ENCODE measurements around the gene SPPL2A. TPM values are rescaled to one million over a fixed set of nuclear protein-coding genes. Genes with fewer than 3 reads are reported as not detected.

SPPL2A gene, protein sequence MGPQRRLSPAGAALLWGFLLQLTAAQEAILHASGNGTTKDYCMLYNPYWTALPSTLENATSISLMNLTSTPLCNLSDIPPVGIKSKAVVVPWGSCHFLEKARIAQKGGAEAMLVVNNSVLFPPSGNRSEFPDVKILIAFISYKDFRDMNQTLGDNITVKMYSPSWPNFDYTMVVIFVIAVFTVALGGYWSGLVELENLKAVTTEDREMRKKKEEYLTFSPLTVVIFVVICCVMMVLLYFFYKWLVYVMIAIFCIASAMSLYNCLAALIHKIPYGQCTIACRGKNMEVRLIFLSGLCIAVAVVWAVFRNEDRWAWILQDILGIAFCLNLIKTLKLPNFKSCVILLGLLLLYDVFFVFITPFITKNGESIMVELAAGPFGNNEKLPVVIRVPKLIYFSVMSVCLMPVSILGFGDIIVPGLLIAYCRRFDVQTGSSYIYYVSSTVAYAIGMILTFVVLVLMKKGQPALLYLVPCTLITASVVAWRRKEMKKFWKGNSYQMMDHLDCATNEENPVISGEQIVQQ
- total RNA-seq: 46.7 and 64.9 TPM in 2 replicates

DNA sequence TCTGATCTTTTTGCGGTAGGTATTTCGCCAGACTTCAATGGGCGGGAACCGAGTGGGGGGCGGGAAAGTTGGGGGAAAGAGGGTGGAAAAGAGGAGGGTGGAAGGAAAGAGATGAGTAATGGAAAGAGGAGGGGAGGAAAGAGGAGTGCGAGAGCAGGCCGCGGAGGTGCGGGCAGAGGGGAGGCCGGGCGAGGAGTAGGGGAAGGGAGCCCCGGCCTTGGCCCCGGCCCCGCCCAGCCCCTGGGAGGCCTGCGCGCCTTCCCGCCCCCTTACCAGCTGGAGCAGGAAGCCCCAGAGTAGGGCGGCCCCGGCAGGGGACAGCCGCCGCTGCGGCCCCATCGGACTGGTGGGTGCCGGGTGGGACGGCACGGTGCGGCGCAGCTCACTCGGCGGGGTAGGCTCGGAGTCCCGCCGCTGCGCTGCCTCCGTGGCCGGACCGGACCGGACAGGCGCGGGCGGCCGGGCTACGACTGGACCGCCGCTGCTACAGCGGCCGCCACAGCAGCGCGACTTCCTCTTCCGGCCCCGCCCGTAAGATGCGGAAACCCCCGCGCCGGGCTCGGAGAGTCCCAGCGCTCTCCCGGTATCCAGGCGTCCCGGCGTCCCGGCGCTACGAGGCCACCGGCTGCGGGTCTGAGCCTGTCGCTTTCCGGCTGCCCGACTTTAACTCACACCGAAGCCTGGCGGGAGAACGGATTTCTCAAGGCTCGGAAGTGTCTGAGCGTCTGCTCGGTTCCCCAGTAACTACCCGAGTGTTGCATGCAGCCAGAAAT lies at the start of gene SPPL2A:
SPPL2A (minus strand) TSS at position 512 of the 773 bp plus-strand sequence; CDS start at position 339, 173 bp downstream.

DNA sequence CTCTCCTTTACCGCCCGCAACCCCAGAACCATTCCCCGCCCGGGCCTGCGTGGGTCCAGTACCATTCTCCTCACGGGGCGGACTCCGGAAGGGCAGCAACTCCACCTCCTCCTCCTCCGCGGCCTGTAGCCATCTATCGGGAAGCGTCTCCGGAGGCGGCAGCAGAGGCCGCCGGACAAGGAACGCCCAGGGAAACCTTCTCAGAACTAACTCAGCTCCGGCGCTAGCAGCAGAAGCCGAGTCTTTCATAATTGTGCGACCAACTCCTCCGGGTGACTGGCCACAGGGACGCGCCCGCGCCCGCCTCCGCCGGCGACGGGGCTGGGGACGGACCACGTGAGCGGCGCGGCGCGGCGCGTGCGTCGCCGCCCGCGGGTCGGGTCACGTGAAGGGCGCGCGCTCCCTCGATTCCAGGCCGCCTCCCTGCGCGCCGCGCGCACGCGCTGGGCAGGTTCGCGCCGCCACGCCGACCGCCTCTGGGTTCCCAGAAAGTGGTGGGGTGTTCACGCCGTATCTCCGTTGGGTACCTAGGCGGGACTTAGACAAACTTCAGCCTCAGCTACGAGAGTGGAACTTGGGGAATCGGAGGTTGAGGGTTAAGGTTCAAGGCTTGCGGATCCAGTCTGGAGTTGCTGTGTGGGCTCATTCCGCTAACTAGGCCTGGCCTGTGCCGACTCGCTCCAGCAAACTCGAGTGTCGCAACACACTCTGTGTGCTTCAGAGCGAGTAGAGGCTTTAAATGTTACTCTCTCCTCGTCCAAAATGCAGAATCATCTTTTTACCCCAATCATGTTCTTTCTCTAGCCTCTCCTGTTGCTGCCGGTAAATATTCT lies 78.8 kb downstream of the SPPL2A start, which contains the start of gene TRPM7:
TRPM7 (minus strand) TSS at position 329 of the 833 bp plus-strand sequence; CDS start at position 65, 264 bp downstream.

Small RNA genes within 50 kb of the gene (small RNA-seq; reads per million reads assigned to genes)
- not detected for gene AC012100.1
- not detected for gene RN7SL354P

Other genes with a start within 250 kb of the SPPL2A start
- gene USP50, start 219.0 kb downstream of the SPPL2A start, total RNA-seq: 0.39 TPM in 1 of 2 replicates, not detected in the other
- gene TRPM7, start 78.9 kb downstream of the SPPL2A start, total RNA-seq: 54.7 and 63.9 TPM in 2 replicates
- gene AP4E1, start 143.0 kb upstream of the SPPL2A start, total RNA-seq: 10.3 and 14.9 TPM in 2 replicates